HepG2 (cell line): Measurements from ENCODE around the gene CTU2. TPM values are rescaled to one million over a fixed set of nuclear protein-coding genes. Genes with fewer than 3 reads are reported as not detected.
A peak's percentile ranks its signal among the peaks of the same experiment; 100 is the strongest.

Experiments
- CHD4 ChIP-seq: fragments of 200-600 bp; sonication (generic); IDR thresholded peaks from 2 replicates; pipeline ENCODE4 v1.7.0; 2017; ENCODE audit warnings: mild to moderate bottlenecking, low read length, borderline replicate concordance
- HDAC6 ChIP-seq: fragments of 200-600 bp; sonication (generic); IDR thresholded peaks from 2 replicates; pipeline ENCODE4 v1.7.0; 2017; ENCODE audit warnings: mild to moderate bottlenecking, antibody characterized with exemption, low read length, low read depth
- KLF9 ChIP-seq: IDR thresholded peaks from 2 replicates; pipeline ENCODE4 v1.6.1; 2016; ENCODE audit warnings: low read depth
- KMT2B ChIP-seq: IDR thresholded peaks from 2 replicates; pipeline ENCODE4 v1.6.1; 2016; ENCODE audit warnings: missing genetic modification reagents, missing compliant biosample characterization
- NFE2L2 ChIP-seq: fragments of 150-350 bp; IDR thresholded peaks from 2 replicates; pipeline ENCODE4 v1.6.1; 2014; ENCODE audit warnings: low read length
- NFKB2 ChIP-seq: sonication (generic); formaldehyde crosslinking; IDR thresholded peaks from 2 replicates; pipeline ENCODE4 v1.4.0; 2020; ENCODE audit warnings: missing genetic modification reagents, borderline replicate concordance
- SCMH1 ChIP-seq: sonication (generic); formaldehyde crosslinking; IDR thresholded peaks from 2 replicates; pipeline ENCODE4 v1.9.0; 2021; ENCODE audit warnings: missing genetic modification reagents, mild to moderate bottlenecking, borderline replicate concordance
- ZBTB38 ChIP-seq: sonication (generic); formaldehyde crosslinking; IDR thresholded peaks from 2 replicates; pipeline ENCODE4 v1.5.1; 2020; ENCODE audit warnings: mild to moderate bottlenecking, missing genetic modification reagents
- ZBTB8A ChIP-seq: sonication (generic); formaldehyde crosslinking; IDR thresholded peaks from 2 replicates; pipeline ENCODE4 v1.4.0; 2020; ENCODE audit warnings: mild to moderate bottlenecking, low read depth, missing genetic modification reagents, borderline replicate concordance
- ZFP82 ChIP-seq: sonication (generic); formaldehyde crosslinking; IDR thresholded peaks from 2 replicates; pipeline ENCODE4 v1.5.1; 2020; ENCODE audit warnings: mild to moderate bottlenecking, missing genetic modification reagents, borderline replicate concordance
- ZNF510 ChIP-seq: sonication (generic); formaldehyde crosslinking; IDR thresholded peaks from 2 replicates; pipeline ENCODE4 v1.4.0; 2020; ENCODE audit warnings: low read depth, mild to moderate bottlenecking, missing genetic modification reagents
- ZNF569 ChIP-seq: sonication (generic); formaldehyde crosslinking; IDR thresholded peaks from 2 replicates; pipeline ENCODE4 v1.5.0; 2020; ENCODE audit warnings: mild to moderate bottlenecking, missing genetic modification reagents, moderate library complexity, borderline replicate concordance
- ZNF660 ChIP-seq: sonication (generic); formaldehyde crosslinking; IDR thresholded peaks from 2 replicates; pipeline ENCODE4 v1.5.1; 2020; ENCODE audit warnings: mild to moderate bottlenecking, low read depth, missing genetic modification reagents, borderline replicate concordance
- ZNF713 ChIP-seq: sonication (generic); formaldehyde crosslinking; IDR thresholded peaks from 2 replicates; pipeline ENCODE4 v1.4.0; 2020; ENCODE audit warnings: mild to moderate bottlenecking, missing genetic modification reagents
- ZNF878 ChIP-seq: sonication (generic); formaldehyde crosslinking; IDR thresholded peaks from 2 replicates; pipeline ENCODE4 v1.8.1; 2023; ENCODE audit warnings: mild to moderate bottlenecking, missing genetic modification reagents, moderate library complexity
- ZNF883 ChIP-seq: sonication (generic); formaldehyde crosslinking; IDR thresholded peaks from 2 replicates; pipeline ENCODE4 v1.5.1; 2020; ENCODE audit warnings: mild to moderate bottlenecking, missing genetic modification reagents; ENCODE audit errors: not compliant biosample characterization
- ZSCAN21 ChIP-seq: sonication (generic); formaldehyde crosslinking; IDR thresholded peaks from 2 replicates; pipeline ENCODE4 v1.8.0; 2022; ENCODE audit warnings: mild to moderate bottlenecking, missing genetic modification reagents, moderate library complexity, borderline replicate concordance
- ZSCAN22 ChIP-seq: sonication (generic); formaldehyde crosslinking; IDR thresholded peaks from 2 replicates; pipeline ENCODE4 v1.4.0; 2020; ENCODE audit warnings: mild to moderate bottlenecking, missing genetic modification reagents
- ZSCAN9 ChIP-seq: IDR thresholded peaks from 2 replicates; pipeline ENCODE4 v1.6.1; 2016; ENCODE audit warnings: borderline replicate concordance
- polyA plus RNA-seq, 8 experiments: library from polyadenylated mRNA; depleted of rRNA in 3 of 8; stranded (reverse) in 7 of 8; unstranded in 1 of 8; fragments of >200 nt; fragmentation: Illumina TruSeq in 4 of 8; extraction: Trizol in 4 of 8; gene quantifications; 2 replicates each; pipeline versions ENCODE4 v1.2.1 to v1.2.3, GENCODE V29; 2011 to 2016; ENCODE audit warnings: low read depth in 4 of 8, missing spikeins in 1 of 8, mixed read lengths in 1 of 8; ENCODE audit not compliant: insufficient read depth in 1 of 8
- total RNA-seq, 5 experiments: library from RNA; depleted of rRNA; stranded (reverse); fragments of >200 nt; fragmentation: Illumina TruSeq; extraction: Trizol; gene quantifications; 2 replicates each; pipeline ENCODE4 v1.2.3, GENCODE V29; 2016; ENCODE audit warnings: low read depth in 1 of 5
- TF ChIP-seq, protein P1 (sequence below): sonication (generic); formaldehyde crosslinking; IDR thresholded peaks from 2 replicates; pipeline ENCODE4 v1.4.0; 2020; ENCODE audit warnings: missing genetic modification reagents
- TF ChIP-seq, protein P2 (sequence below): sonication (generic); formaldehyde crosslinking; IDR thresholded peaks from 2 replicates; pipeline ENCODE4 v1.4.0; 2020; ENCODE audit warnings: missing genetic modification reagents, low read depth, mild to moderate bottlenecking, borderline replicate concordance
- TF ChIP-seq, protein P3 (sequence below): sonication (generic); formaldehyde crosslinking; IDR thresholded peaks from 2 replicates; pipeline ENCODE4 v1.8.1; 2023; ENCODE audit warnings: mild to moderate bottlenecking, moderate library complexity, missing genetic modification reagents
- TF ChIP-seq, protein P4 (sequence below): sonication (generic); formaldehyde crosslinking; IDR thresholded peaks from 2 replicates; pipeline ENCODE4 v1.5.0; 2020; ENCODE audit warnings: mild to moderate bottlenecking, missing genetic modification reagents

The CTU2 gene
- total and polyA plus RNA-seq, 2 of the 13 experiments (the other 11 are each of a cell fraction or from before 2014, with no cell fraction given), result 13.3 to 21.9 TPM

DNA sequence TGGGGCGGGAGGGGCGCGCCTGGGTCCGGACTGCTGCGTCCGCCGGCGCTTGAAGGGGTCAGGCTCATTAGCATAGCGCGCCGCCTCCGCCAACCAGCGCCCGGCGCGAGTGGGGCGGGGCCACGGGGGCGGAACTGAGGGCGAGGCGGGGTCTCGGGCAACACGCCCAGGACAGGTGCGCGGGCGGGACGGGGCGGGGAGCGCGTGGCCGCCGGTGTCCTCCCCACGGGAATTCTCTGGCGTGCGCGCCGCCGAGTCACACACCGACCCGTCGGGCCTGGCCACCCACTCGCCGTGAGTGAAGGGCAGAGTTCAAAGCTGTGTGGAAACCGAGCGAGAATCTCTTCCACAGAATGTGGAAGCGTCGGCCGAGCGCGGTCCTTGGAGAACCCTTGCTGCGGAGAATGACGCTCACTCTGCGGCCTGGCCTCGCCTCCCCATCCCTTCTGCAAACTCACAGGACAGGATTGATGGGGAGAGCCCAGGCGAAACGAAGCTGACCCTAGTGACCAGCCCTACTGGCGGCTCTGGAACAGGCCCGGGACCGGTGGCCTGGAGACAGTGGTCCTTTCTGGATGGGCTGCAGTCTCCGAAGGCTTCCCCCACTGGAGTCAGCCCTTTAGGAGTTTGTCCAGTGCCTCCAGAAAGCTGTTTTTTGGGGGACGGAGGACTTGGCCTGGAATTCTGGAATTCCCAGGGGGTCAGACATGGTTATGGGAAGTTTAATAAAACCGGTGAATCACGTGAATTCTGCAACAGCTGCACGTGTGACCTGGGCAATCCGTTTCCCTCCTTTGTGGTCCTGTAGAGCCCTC lies 19.7 kb upstream of the CTU2 start, which contains the start of gene SNAI3 (continued):
- TF ChIP-seq SCMH1 (CRISPR knock-in tag) (no peak), ZNF713 (CRISPR knock-in tag) (peak; percentile 47; the same call in 1 of the 2 replicates), ZSCAN22 (peak; percentile 15; the same call in 1 of the 2 replicates), KLF9 (CRISPR knock-in tag) (no peak), ZBTB38 (CRISPR knock-in tag) (peak; percentile 78), ZNF878 (no peak), ZSCAN9 (CRISPR knock-in tag) (0 out of 2 replicates have a peak, but pooled peaks have one; percentile 58), CHD4 (no peak), HDAC6 (no peak), ZNF510 (CRISPR knock-in tag) (peak; percentile 91), ZNF660 (no peak), KMT2B (CRISPR knock-in tag) (no peak), ZNF883 (CRISPR knock-in tag) (no peak), ZSCAN21 (CRISPR knock-in tag) (0 out of 2 replicates have a peak, but pooled peaks have one; percentile 41), NFE2L2 (no peak), NFKB2 (CRISPR knock-in tag) (peak; percentile 84; the same call in 1 of the 2 replicates), ZBTB8A (peak; percentile 86; the same call in 1 of the 2 replicates), ZNF569 (CRISPR knock-in tag) (no peak; the same call in 1 of the 2 replicates), ZFP82 (CRISPR knock-in tag) (0 out of 2 replicates have a peak, but pooled peaks have one; percentile 25)
- TF ChIP-seq, protein P1, sequence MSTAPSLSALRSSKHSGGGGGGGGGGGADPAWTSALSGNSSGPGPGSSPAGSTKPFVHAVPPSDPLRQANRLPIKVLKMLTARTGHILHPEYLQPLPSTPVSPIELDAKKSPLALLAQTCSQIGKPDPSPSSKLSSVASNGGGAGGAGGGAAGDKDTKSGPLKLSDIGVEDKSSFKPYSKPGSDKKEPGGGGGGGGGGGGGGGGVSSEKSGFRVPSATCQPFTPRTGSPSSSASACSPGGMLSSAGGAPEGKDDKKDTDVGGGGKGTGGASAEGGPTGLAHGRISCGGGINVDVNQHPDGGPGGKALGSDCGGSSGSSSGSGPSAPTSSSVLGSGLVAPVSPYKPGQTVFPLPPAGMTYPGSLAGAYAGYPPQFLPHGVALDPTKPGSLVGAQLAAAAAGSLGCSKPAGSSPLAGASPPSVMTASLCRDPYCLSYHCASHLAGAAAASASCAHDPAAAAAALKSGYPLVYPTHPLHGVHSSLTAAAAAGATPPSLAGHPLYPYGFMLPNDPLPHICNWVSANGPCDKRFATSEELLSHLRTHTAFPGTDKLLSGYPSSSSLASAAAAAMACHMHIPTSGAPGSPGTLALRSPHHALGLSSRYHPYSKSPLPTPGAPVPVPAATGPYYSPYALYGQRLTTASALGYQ (CRISPR knock-in tag), result peak; percentile 37; the same call in 1 of the 2 replicates
- TF ChIP-seq, protein P2, sequence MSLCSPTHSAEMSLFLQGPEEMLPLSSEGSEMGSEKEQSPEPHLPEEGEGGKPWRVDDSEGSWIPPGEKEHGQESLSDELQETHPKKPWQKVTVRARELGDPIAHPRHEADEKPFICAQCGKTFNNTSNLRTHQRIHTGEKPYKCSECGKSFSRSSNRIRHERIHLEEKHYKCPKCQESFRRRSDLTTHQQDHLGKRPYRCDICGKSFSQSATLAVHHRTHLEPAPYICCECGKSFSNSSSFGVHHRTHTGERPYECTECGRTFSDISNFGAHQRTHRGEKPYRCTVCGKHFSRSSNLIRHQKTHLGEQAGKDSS, result peak; percentile 82; the same call in 1 of the 2 replicates
- TF ChIP-seq, protein P3, sequence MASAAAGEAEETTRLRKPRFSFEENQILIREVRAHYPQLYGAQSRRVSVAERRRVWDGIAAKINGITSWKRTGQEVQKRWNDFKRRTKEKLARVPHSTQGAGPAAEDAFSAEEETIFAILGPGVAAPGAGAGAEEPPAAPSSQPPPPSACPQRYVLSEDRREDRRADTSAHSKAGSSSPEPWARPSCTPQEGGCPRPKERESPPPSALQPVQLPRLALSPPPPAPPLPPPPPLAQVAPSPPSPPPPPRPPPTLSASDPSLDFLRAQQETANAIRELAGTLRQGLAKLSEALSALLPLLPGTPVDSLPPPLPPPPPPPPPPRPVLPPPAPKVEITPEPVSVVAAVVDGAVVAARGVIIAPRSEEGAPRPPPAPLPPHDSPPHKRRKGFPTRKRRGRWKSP, result peak; percentile 54; the same call in 1 of the 2 replicates
- TF ChIP-seq, protein P4, sequence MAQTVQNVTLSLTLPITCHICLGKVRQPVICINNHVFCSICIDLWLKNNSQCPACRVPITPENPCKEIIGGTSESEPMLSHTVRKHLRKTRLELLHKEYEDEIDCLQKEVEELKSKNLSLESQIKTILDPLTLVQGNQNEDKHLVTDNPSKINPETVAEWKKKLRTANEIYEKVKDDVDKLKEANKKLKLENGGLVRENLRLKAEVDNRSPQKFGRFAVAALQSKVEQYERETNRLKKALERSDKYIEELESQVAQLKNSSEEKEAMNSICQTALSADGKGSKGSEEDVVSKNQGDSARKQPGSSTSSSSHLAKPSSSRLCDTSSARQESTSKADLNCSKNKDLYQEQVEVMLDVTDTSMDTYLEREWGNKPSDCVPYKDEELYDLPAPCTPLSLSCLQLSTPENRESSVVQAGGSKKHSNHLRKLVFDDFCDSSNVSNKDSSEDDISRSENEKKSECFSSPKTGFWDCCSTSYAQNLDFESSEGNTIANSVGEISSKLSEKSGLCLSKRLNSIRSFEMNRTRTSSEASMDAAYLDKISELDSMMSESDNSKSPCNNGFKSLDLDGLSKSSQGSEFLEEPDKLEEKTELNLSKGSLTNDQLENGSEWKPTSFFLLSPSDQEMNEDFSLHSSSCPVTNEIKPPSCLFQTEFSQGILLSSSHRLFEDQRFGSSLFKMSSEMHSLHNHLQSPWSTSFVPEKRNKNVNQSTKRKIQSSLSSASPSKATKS (CRISPR knock-in tag), result no peak
